Neuronal stem cell (in vitro differentiated cells): ENCODE measurements around the gene TSHR.
"Not testable (repeated sequence)": the region's sequence is repeated elsewhere in the genome, so short reads cannot be mapped to it uniquely, and the experiment has no call there.

Experiments
- DNase-seq: peaks from one replicate; pipeline ENCODE4 v3.0.0-alpha.2; 2013; ENCODE audit warnings: low spot score
- H2AFZ ChIP-seq: one replicate; pipeline ENCODE4 v1.6.1; 2013; ENCODE audit warnings: mild to moderate bottlenecking, low read length, inconsistent platforms
- H2AK5ac ChIP-seq: 2 replicates; pipeline ENCODE4 v1.6.1; 2013; ENCODE audit warnings: low read depth, mild to moderate bottlenecking, inconsistent platforms, low read length, moderate library complexity, mixed read lengths
- H2BK120ac ChIP-seq: 2 replicates; pipeline ENCODE4 v1.6.1; 2013; ENCODE audit warnings: low read depth, mild to moderate bottlenecking, inconsistent platforms, low read length, moderate library complexity, mixed read lengths
- H2BK12ac ChIP-seq: one replicate; pipeline ENCODE4 v1.6.1; 2013; ENCODE audit warnings: low read length, inconsistent platforms
- H2BK15ac ChIP-seq: 2 replicates; pipeline ENCODE4 v1.6.1; 2013; ENCODE audit warnings: mild to moderate bottlenecking, low read length, inconsistent platforms, mixed read lengths
- H2BK5ac ChIP-seq: one replicate; pipeline ENCODE4 v1.6.1; 2013; ENCODE audit warnings: inconsistent platforms, mild to moderate bottlenecking, low read length, moderate library complexity
- H3K14ac ChIP-seq: one replicate; pipeline ENCODE4 v1.6.1; 2013; ENCODE audit warnings: low read length, inconsistent platforms
- H3K18ac ChIP-seq: 2 replicates; pipeline ENCODE4 v1.6.1; 2013; ENCODE audit warnings: low read length, inconsistent platforms
- H3K23ac ChIP-seq: 2 replicates; pipeline ENCODE4 v1.6.1; 2013; ENCODE audit warnings: low read depth, mild to moderate bottlenecking, mixed read lengths, low read length, inconsistent platforms; ENCODE audit not compliant: poor library complexity
- H3K27ac ChIP-seq: replicated peaks from 3 replicates; pipeline ENCODE4 v1.5.1; 2013; ENCODE audit warnings: low read length, inconsistent platforms
- H3K27me3 ChIP-seq, 3 experiments: 2 replicates each; pipeline ENCODE4 v1.6.1; 2013; ENCODE audit warnings: low read length in 3 of 3, mild to moderate bottlenecking in 2 of 3, inconsistent platforms in 1 of 3, low read depth in 1 of 3, mixed read lengths in 1 of 3, moderate library complexity in 1 of 3; ENCODE audit not compliant: control insufficient read depth in 3 of 3, insufficient read depth in 3 of 3
- H3K36me3 ChIP-seq, 2 donors: replicated peaks in 1 of 2; 2 replicates each; pipeline ENCODE4 v1.6.1; 2013; ENCODE audit warnings: low read length in 2 of 2; ENCODE audit not compliant: control insufficient read depth in 2 of 2, insufficient read depth in 2 of 2
- H3K4ac ChIP-seq: 2 replicates; pipeline ENCODE4 v1.6.1; 2013; ENCODE audit warnings: inconsistent platforms, mild to moderate bottlenecking, low read length, moderate library complexity
- H3K4me1 ChIP-seq, 2 donors: 1 replicate in 1 of 2; 2 replicates in 1 of 2; pipeline ENCODE4 v1.6.1; 2013; ENCODE audit warnings: low read length in 2 of 2, low read depth in 1 of 2; ENCODE audit not compliant: control insufficient read depth in 2 of 2, insufficient read depth in 1 of 2
- H3K4me2 ChIP-seq: one replicate; pipeline ENCODE4 v1.6.1; 2013; ENCODE audit warnings: mild to moderate bottlenecking, low read length, inconsistent platforms; ENCODE audit not compliant: insufficient read depth, poor library complexity, severe bottlenecking
- H3K4me3 ChIP-seq, 2 donors: 2 replicates each; pipeline ENCODE4 v1.5.1; 2013; ENCODE audit warnings: low read length in 2 of 2, mild to moderate bottlenecking in 2 of 2, inconsistent platforms in 1 of 2, moderate library complexity in 1 of 2
- H3K79me1 ChIP-seq: one replicate; pipeline ENCODE4 v1.6.1; 2013; ENCODE audit warnings: low read depth, mild to moderate bottlenecking, inconsistent platforms, low read length, moderate library complexity
- H3K9ac ChIP-seq: one replicate; pipeline ENCODE4 v1.6.1; 2013; ENCODE audit warnings: mild to moderate bottlenecking, low read depth, low read length, inconsistent platforms; ENCODE audit not compliant: poor library complexity
- H3K9me3 ChIP-seq, 2 donors: replicated peaks in 1 of 2; 2 replicates each; pipeline versions ENCODE3 to v1.6.1; 2013; ENCODE audit warnings: low read length in 2 of 2, mild to moderate bottlenecking in 2 of 2, inconsistent platforms in 1 of 2, low read depth in 1 of 2, mixed read lengths in 1 of 2, moderate library complexity in 1 of 2; ENCODE audit not compliant: control insufficient read depth in 2 of 2, insufficient read depth in 1 of 2
- H4K8ac ChIP-seq: one replicate; pipeline ENCODE4 v1.6.1; 2013; ENCODE audit warnings: low read depth, mild to moderate bottlenecking, inconsistent platforms, low read length, moderate library complexity
- H4K91ac ChIP-seq: one replicate; pipeline ENCODE4 v1.6.1; 2013; ENCODE audit warnings: low read length, low read depth, mild to moderate bottlenecking, inconsistent platforms; ENCODE audit not compliant: poor library complexity
- WGBS, 2 donors: extraction: QIAGEN DNeasy Blood & Tissue Kit; methylation state at CpG; one replicate each; pipeline ENCODE4 v1.1.7; 2013; ENCODE audit warnings: missing lambda C conversion rate in 2 of 2, mixed read lengths in 1 of 2; ENCODE audit not compliant: insufficient read length in 2 of 2, insufficient replicate concordance in 1 of 2; ENCODE audit errors: extremely low coverage in 2 of 2; 5-methylcytosine and 5-hydroxymethylcytosine counted together

TSHR gene

GRCh38 chr14:81009346-81009745 is 53.9 kb downstream of the TSHR start:
- Histone ChIP-seq H2AFZ (no peak overlapping the region), H3K4me2 (no peak overlapping the region), H3K9ac (no peak overlapping the region), H3K23ac (no peak overlapping the region), H2BK5ac (no peak overlapping the region), H4K8ac (no peak overlapping the region), H3K4ac (no peak overlapping the region), H3K18ac (no peak overlapping the region), H3K36me3 (no peaks in the 10 kb centered on the region), H3K14ac (no peak overlapping the region), H3K4me3 (no peak overlapping the region), H2BK120ac (no peak overlapping the region), H3K27me3 (no peaks in the 10 kb centered on the region), H3K27ac (no peak overlapping the region), H4K91ac (no peak overlapping the region), H2BK12ac (no peak overlapping the region), H2AK5ac (no peak overlapping the region), H3K4me1 (no peaks in the 10 kb centered on the region), H3K9me3 (no peaks in the 10 kb centered on the region), H3K79me1 (no peaks in the 10 kb centered on the region), H2BK15ac (no peak overlapping the region)
- WGBS, 2 donors = no CpG with 5 or more reads among the region's 2 CpGs
- no peak for DNase-seq

DNA sequence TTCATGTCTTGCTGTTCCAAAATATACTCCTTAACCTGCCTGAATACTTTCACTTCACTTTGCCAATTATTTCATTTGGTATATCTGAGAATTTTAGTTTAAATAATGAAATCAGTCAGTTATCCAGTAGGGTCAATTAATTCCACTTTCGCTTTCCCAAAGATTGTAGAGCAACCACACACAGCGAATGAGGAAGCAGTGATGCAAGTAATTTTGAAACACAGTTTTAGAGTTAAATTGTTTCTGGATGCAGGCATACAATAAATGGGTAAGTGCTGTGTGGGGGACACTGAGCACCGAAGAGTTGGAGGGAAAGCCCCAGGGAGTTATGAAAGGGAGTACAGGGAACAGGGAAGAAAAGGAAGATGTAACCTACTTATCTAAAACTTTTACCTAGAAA is 62.8 kb downstream of the TSHR start:
- Histone ChIP-seq H3K9me3 (no peaks in the 10 kb centered on the region), H4K8ac (no peak overlapping the region), H2AK5ac (no peak overlapping the region), H3K4me2 (no peak overlapping the region), H3K4ac (no peak overlapping the region), H3K27me3 (no peaks in the 10 kb centered on the region), H3K18ac (no peak overlapping the region), H3K23ac (no peak overlapping the region), H3K36me3 (no peaks in the 10 kb centered on the region), H4K91ac (no peak overlapping the region), H2BK5ac (no peak overlapping the region), H3K79me1 (no peaks in the 10 kb centered on the region), H3K4me3 (no peak overlapping the region), H2BK15ac (no peak overlapping the region), H3K14ac (no peak overlapping the region), H3K4me1 (no peaks in the 10 kb centered on the region), H2AFZ (no peak overlapping the region), H2BK12ac (no peak overlapping the region), H2BK120ac (no peak overlapping the region), H3K9ac (no peak overlapping the region), H3K27ac (no peak overlapping the region)
- no peak for DNase-seq
- no CpG with 5 or more reads among the region's 3 CpGs for WGBS, 2 donors

GRCh38 chr14:81018684-81019083 is 63.3 kb downstream of the TSHR start:
- H3K4ac ChIP-seq = no peak overlapping the region
- H3K27me3 ChIP-seq = no peaks in the 10 kb centered on the region
- H2BK15ac ChIP-seq = no peak overlapping the region
- H2BK120ac ChIP-seq = no peak overlapping the region
- no peak overlapping the region for H3K23ac ChIP-seq
- H3K27ac ChIP-seq = no peak overlapping the region
- no peak overlapping the region for H2BK5ac ChIP-seq
- no peak overlapping the region for H4K91ac ChIP-seq
- no peak overlapping the region for H3K4me2 ChIP-seq
- no peak overlapping the region for H2AK5ac ChIP-seq
- no peak overlapping the region for H3K14ac ChIP-seq
- H3K9me3 ChIP-seq = no peaks in the 10 kb centered on the region
- no peak overlapping the region for H2AFZ ChIP-seq
- no peak overlapping the region for H3K18ac ChIP-seq
- no peaks in the 10 kb centered on the region for H3K36me3 ChIP-seq
- no peaks in the 10 kb centered on the region for H3K4me1 ChIP-seq
- no peak overlapping the region for H2BK12ac ChIP-seq
- WGBS, 2 donors = no CpG with 5 or more reads among the region's 1 CpG
- no peak overlapping the region for H4K8ac ChIP-seq
- H3K4me3 ChIP-seq = no peak overlapping the region
- H3K79me1 ChIP-seq = no peaks in the 10 kb centered on the region
- no peak overlapping the region for H3K9ac ChIP-seq
- DNase-seq = no peak

DNA sequence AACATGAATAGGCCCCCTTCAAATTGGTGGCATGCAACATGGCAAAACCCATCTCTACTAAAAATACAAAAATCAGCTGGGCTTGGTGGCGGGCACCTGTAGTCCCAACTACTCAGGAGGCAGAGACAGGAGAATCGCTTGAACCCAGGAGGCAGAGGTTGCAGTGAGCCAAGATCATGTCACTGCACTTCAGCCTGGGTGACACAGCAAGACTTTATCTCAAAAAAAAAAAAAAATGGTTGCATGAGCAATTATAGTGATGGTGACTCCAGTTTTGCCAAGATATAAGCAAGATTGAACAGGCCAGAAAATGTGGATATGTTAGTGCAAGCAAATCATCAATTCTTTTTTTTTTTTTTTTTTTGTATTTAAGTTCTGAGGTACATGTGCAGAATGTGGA is 63.7 kb downstream of the TSHR start:
- DNase-seq, H2AK5ac ChIP-seq, H3K9ac ChIP-seq, H3K23ac ChIP-seq, H3K9me3 ChIP-seq, H3K4ac ChIP-seq, H3K14ac ChIP-seq, H4K91ac ChIP-seq, H3K27ac ChIP-seq, H2BK15ac ChIP-seq, H2AFZ ChIP-seq, H3K27me3 ChIP-seq, H3K4me2 ChIP-seq, H2BK5ac ChIP-seq, H3K18ac ChIP-seq, H2BK12ac ChIP-seq, H3K79me1 ChIP-seq, H3K4me3 ChIP-seq, H2BK120ac ChIP-seq, H3K4me1 ChIP-seq, H4K8ac ChIP-seq, H3K36me3 ChIP-seq: not testable (repeated sequence)
- no CpG with 5 or more reads among the region's 2 CpGs for WGBS, 2 donors
